Neural progenitor cell (in vitro differentiated cells): ENCODE measurements around the gene LAMTOR1. TPM values are rescaled to one million over a fixed set of nuclear protein-coding genes. Genes with fewer than 3 reads are reported as not detected.

Source experiments
- DNase-seq: peaks from one replicate; pipeline ENCODE4 v3.0.0-alpha.2; 2016; ENCODE audit warnings: low spot score
- H2AFZ ChIP-seq: fragments of 200-600 bp; sonication (generic); replicated peaks from 2 replicates; pipeline ENCODE4 v1.6.1; 2016; ENCODE audit warnings: antibody characterized with exemption
- H3F3A ChIP-seq: fragments of 200-600 bp; sonication (generic); 2 replicates; pipeline ENCODE4 v1.6.1; 2016; ENCODE audit warnings: antibody characterized with exemption, low read depth
- H3K27ac ChIP-seq: fragments of 200-600 bp; sonication (generic); 2 replicates; pipeline ENCODE4 v1.5.1; 2016; ENCODE audit warnings: mild to moderate bottlenecking
- H3K27me3 ChIP-seq: fragments of 200-600 bp; sonication (generic); 2 replicates; pipeline ENCODE4 v1.6.1; 2016; ENCODE audit warnings: mild to moderate bottlenecking, moderate library complexity
- H3K36me3 ChIP-seq: fragments of 200-600 bp; sonication (generic); 2 replicates; pipeline ENCODE4 v1.5.1; 2016
- H3K4me1 ChIP-seq: fragments of 200-600 bp; sonication (generic); 2 replicates; pipeline ENCODE4 v1.6.1; 2016; ENCODE audit warnings: mixed run types
- H3K4me2 ChIP-seq: fragments of 200-600 bp; sonication (generic); 2 replicates; pipeline ENCODE4 v1.6.1; 2016
- H3K4me3 ChIP-seq: fragments of 200-600 bp; sonication (generic); 2 replicates; pipeline ENCODE4 v1.5.1; 2016
- H3K79me2 ChIP-seq: fragments of 200-600 bp; sonication (generic); 2 replicates; pipeline ENCODE4 v1.6.1; 2016; ENCODE audit warnings: low read depth
- H3K9ac ChIP-seq: fragments of 200-600 bp; sonication (generic); 2 replicates; pipeline ENCODE4 v1.6.1; 2016
- H3K9me3 ChIP-seq: fragments of 200-600 bp; sonication (generic); 2 replicates; pipeline ENCODE4 v1.5.1; 2016; ENCODE audit warnings: low read depth
- H4K20me1 ChIP-seq: fragments of 200-600 bp; sonication (generic); 2 replicates; pipeline ENCODE4 v1.6.1; 2016; ENCODE audit warnings: low read depth
- H3K27ac Mint-ChIP-seq: 3 replicates; pipeline ENCODE4 v1.8.0; 2021; ENCODE audit warnings: mixed read lengths
- H3K27me3 Mint-ChIP-seq: 2 replicates; pipeline ENCODE4 v1.8.0; 2022; ENCODE audit warnings: low read depth, mild to moderate bottlenecking, inconsistent platforms, moderate library complexity, mixed read lengths; ENCODE audit not compliant: insufficient read depth
- H3K36me3 Mint-ChIP-seq: 3 replicates; pipeline ENCODE4 v1.8.0; 2021; ENCODE audit warnings: mixed read lengths
- H3K4me1 Mint-ChIP-seq: 3 replicates; pipeline ENCODE4 v1.8.0; 2021; ENCODE audit warnings: mixed read lengths
- H3K4me3 Mint-ChIP-seq: 3 replicates; pipeline ENCODE4 v1.8.0; 2021; ENCODE audit warnings: mild to moderate bottlenecking, moderate library complexity, mixed read lengths
- H3K9me3 Mint-ChIP-seq: 3 replicates; pipeline ENCODE4 v1.8.0; 2020; ENCODE audit warnings: mixed read lengths
- CTCF ChIP-seq: fragments of 200-600 bp; sonication (generic); IDR thresholded peaks from 2 replicates; pipeline ENCODE4 v1.5.1; 2017; ENCODE audit warnings: antibody characterized with exemption, mild to moderate bottlenecking
- EZH2 ChIP-seq: fragments of 200-600 bp; sonication (generic); IDR thresholded peaks from 2 replicates; pipeline ENCODE4 v1.6.1; 2017; ENCODE audit warnings: antibody characterized with exemption, mild to moderate bottlenecking, moderate library complexity
- EZH2phosphoT487 ChIP-seq: fragments of 200-600 bp; sonication (generic); IDR thresholded peaks from 2 replicates; pipeline ENCODE4 v1.6.1; 2017; ENCODE audit warnings: antibody characterized with exemption
- total RNA-seq: library from RNA; depleted of rRNA; stranded (reverse); fragments of >200 nt; gene quantifications from 2 replicates; pipeline ENCODE4 v1.2.3, GENCODE V29; 2015; ENCODE audit warnings: low replicate concordance

LAMTOR1 gene
- total RNA-seq, 1 donor from 2014 or later = 41.6 TPM

GRCh38 chr11:72075756-72076155, 27.3 kb downstream of the LAMTOR1 start:
- H3K4me2 ChIP-seq = no peak overlapping the region
- Mint-ChIP-seq H3K9me3 (no peaks in the 10 kb centered on the region), H3K4me3 (no peak overlapping the region), H3K4me1 (peaks cover 45% of the 10 kb centered on the region), H3K27me3 (peaks cover 6% of the 10 kb centered on the region), H3K36me3 (peaks cover 9% of the 10 kb centered on the region), H3K27ac (no peak overlapping the region)
- TF ChIP-seq CTCF (no peak), EZH2phosphoT487 (no peak), EZH2 (no peak)
- peaks cover 33% of the 10 kb centered on the region for H3K4me1 ChIP-seq
- H3K27ac ChIP-seq = no peak overlapping the region
- H3K27me3 ChIP-seq = no peaks in the 10 kb centered on the region
- H3K9ac ChIP-seq = no peak overlapping the region
- H4K20me1 ChIP-seq = peaks cover 80% of the 10 kb centered on the region
- H2AFZ ChIP-seq = no peak overlapping the region
- peaks cover 94% of the 10 kb centered on the region for H3K79me2 ChIP-seq
- H3K36me3 ChIP-seq = no peaks in the 10 kb centered on the region
- H3F3A ChIP-seq = peaks cover 3% of the 10 kb centered on the region
- no peak overlapping the region for H3K4me3 ChIP-seq
- H3K9me3 ChIP-seq = no peaks in the 10 kb centered on the region
- no peak for DNase-seq

- DNase-seq = peak; percentile 26
- H3F3A ChIP-seq = peaks cover 7% of the 10 kb centered on the region
- Mint-ChIP-seq H3K36me3 (peaks cover 9% of the 10 kb centered on the region), H3K4me3 (no peak overlapping the region), H3K27ac (no peak overlapping the region), H3K9me3 (no peaks in the 10 kb centered on the region), H3K4me1 (peaks cover 48% of the 10 kb centered on the region), H3K27me3 (peaks cover 4% of the 10 kb centered on the region)
- no peak overlapping the region for H3K27ac ChIP-seq
- H3K4me3 ChIP-seq = no peak overlapping the region
- H3K4me1 ChIP-seq = peaks cover 39% of the 10 kb centered on the region
- H3K4me2 ChIP-seq = no peak overlapping the region
- no peak overlapping the region for H2AFZ ChIP-seq
- no peaks in the 10 kb centered on the region for H3K36me3 ChIP-seq
- TF ChIP-seq EZH2 (no peak), EZH2phosphoT487 (no peak), CTCF (peak; percentile 19)
- H4K20me1 ChIP-seq = peaks cover 87% of the 10 kb centered on the region
- no peak overlapping the region for H3K9ac ChIP-seq
- H3K27me3 ChIP-seq = no peaks in the 10 kb centered on the region
- H3K9me3 ChIP-seq = no peaks in the 10 kb centered on the region
- peaks cover 100% of the 10 kb centered on the region for H3K79me2 ChIP-seq
Observed at GRCh38 chr11:72075109-72075508, 28.0 kb downstream of the LAMTOR1 start.

GRCh38 chr11:72072348-72072747, 30.7 kb downstream of the LAMTOR1 start:
- Histone ChIP-seq H3K4me1 (peaks cover 43% of the 10 kb centered on the region), H3K4me2 (peak overlapping the region; percentile 24), H4K20me1 (peaks cover 77% of the 10 kb centered on the region), H3K79me2 (peaks cover 100% of the 10 kb centered on the region), H2AFZ (no peak overlapping the region), H3K27ac (no peak overlapping the region), H3K36me3 (no peaks in the 10 kb centered on the region), H3K27me3 (no peaks in the 10 kb centered on the region), H3K9ac (no peak overlapping the region), H3K9me3 (no peaks in the 10 kb centered on the region), H3F3A (peaks cover 14% of the 10 kb centered on the region), H3K4me3 (no peak overlapping the region)
- peak; percentile 21 for DNase-seq
- no peaks in the 10 kb centered on the region for H3K9me3 Mint-ChIP-seq
- no peak for TF ChIP-seq EZH2
- no peak for TF ChIP-seq EZH2phosphoT487
- no peak for TF ChIP-seq CTCF
- peaks cover 7% of the 10 kb centered on the region for H3K27me3 Mint-ChIP-seq
- H3K4me1 Mint-ChIP-seq = peaks cover 53% of the 10 kb centered on the region
- peak overlapping the region; percentile 54 for H3K4me3 Mint-ChIP-seq
- H3K27ac Mint-ChIP-seq = peak overlapping the region; percentile 26
- peaks cover 13% of the 10 kb centered on the region for H3K36me3 Mint-ChIP-seq
